Muscle layer of duodenum (tissue), 2 donors: ENCODE data around the gene ZNF627.
"Not testable (repeated sequence)": the region's sequence is repeated elsewhere in the genome, so short reads cannot be mapped to it uniquely, and the experiment has no call there.

Experiments
- H3K27ac ChIP-seq: one replicate; pipeline ENCODE4 v1.7.0; 2013; ENCODE audit warnings: mild to moderate bottlenecking, low read length
- H3K27me3 ChIP-seq: one replicate; pipeline ENCODE4 v1.7.0; 2013; ENCODE audit warnings: low read depth, mild to moderate bottlenecking, control low read depth, low read length
- H3K36me3 ChIP-seq, 2 donors: one replicate each; pipeline ENCODE4 v1.7.0; 2013; ENCODE audit warnings: low read length in 2 of 2, control low read depth in 1 of 2, mild to moderate bottlenecking in 1 of 2; ENCODE audit not compliant: insufficient read depth in 2 of 2, control insufficient read depth in 1 of 2
- H3K4me1 ChIP-seq, 2 donors: one replicate each; pipeline ENCODE4 v1.7.0; 2013; ENCODE audit warnings: low read length in 2 of 2, mild to moderate bottlenecking in 2 of 2, control low read depth in 1 of 2, moderate library complexity in 1 of 2; ENCODE audit not compliant: insufficient read depth in 2 of 2, control insufficient read depth in 1 of 2
- H3K4me3 ChIP-seq, 2 donors: one replicate each; pipeline ENCODE4 v1.7.0; 2013; ENCODE audit warnings: low read length in 2 of 2, low read depth in 1 of 2, mild to moderate bottlenecking in 1 of 2
- H3K9me3 ChIP-seq, 2 donors: one replicate each; pipeline ENCODE4 v1.7.0; 2013; ENCODE audit warnings: low read length in 2 of 2, control low read depth in 1 of 2, mild to moderate bottlenecking in 1 of 2; ENCODE audit not compliant: control insufficient read depth in 1 of 2
- donor health status: healthy.

ZNF627 gene

GRCh38 chr19:11598746-11599145, 1.5 kb downstream of the ZNF627 start:
- H3K4me1 ChIP-seq: peaks cover 3 to 14% of the 10 kb centered on the region in 2 donors
- H3K36me3 ChIP-seq: no peaks in the 10 kb centered on the region
- no peaks in the 10 kb centered on the region for H3K27me3 ChIP-seq
- H3K9me3 ChIP-seq: no peaks in the 10 kb centered on the region
- H3K4me3 ChIP-seq: peak overlapping the region; percentile 0 to 91
- no peak overlapping the region for H3K27ac ChIP-seq

GRCh38 chr19:11599704-11600103, 2.4 kb downstream of the ZNF627 start:
- H3K4me1 ChIP-seq: peaks cover 3 to 14% of the 10 kb centered on the region in 2 donors
- not testable (repeated sequence) for H3K4me3 ChIP-seq, H3K27ac ChIP-seq, H3K36me3 ChIP-seq, H3K27me3 ChIP-seq, H3K9me3 ChIP-seq

GRCh38 chr19:11606484-11606883, 9.2 kb downstream of the ZNF627 start:
- H3K4me1 ChIP-seq: no peaks in the 10 kb centered on the region
- no peak overlapping the region for H3K4me3 ChIP-seq
- no peaks in the 10 kb centered on the region for H3K27me3 ChIP-seq
- H3K36me3 ChIP-seq: peaks cover 6 to 10% of the 10 kb centered on the region in 2 donors
- no peak overlapping the region for H3K27ac ChIP-seq
- no peaks in the 10 kb centered on the region for H3K9me3 ChIP-seq

- Histone ChIP-seq H3K4me1 (no peaks in the 10 kb centered on the region), H3K36me3 (peaks cover 3 to 29% of the 10 kb centered on the region in 2 donors), H3K27me3 (no peaks in the 10 kb centered on the region), H3K27ac (no peak overlapping the region), H3K9me3 (peaks cover under 1 to 2% of the 10 kb centered on the region in 2 donors), H3K4me3 (no peak overlapping the region)
Observed at GRCh38 chr19:11611730-11612129, 14.4 kb downstream of the ZNF627 start.

GRCh38 chr19:11612816-11613511, 15.7 kb downstream of the ZNF627 start:
- no peaks in the 10 kb centered on the region for H3K4me1 ChIP-seq
- no peaks in the 10 kb centered on the region for H3K27me3 ChIP-seq
- H3K9me3 ChIP-seq: peaks cover 13 to 15% of the 10 kb centered on the region in 2 donors
- H3K27ac ChIP-seq: no peak overlapping the region
- H3K4me3 ChIP-seq: no peak overlapping the region
- peaks cover 15 to 38% of the 10 kb centered on the region in 2 donors for H3K36me3 ChIP-seq

- Histone ChIP-seq H3K36me3 (peaks cover 34 to 68% of the 10 kb centered on the region in 2 donors), H3K9me3 (peaks cover 17 to 19% of the 10 kb centered on the region in 2 donors), H3K27me3 (no peaks in the 10 kb centered on the region), H3K4me3 (peak overlapping the region in 1 of 2 donors; percentile 26), H3K27ac (no peak overlapping the region), H3K4me1 (no peaks in the 10 kb centered on the region)
Observed at GRCh38 chr19:11617180-11618062, 20.1 kb downstream of the ZNF627 start.

- Histone ChIP-seq H3K36me3 (peaks cover 34 to 52% of the 10 kb centered on the region in 2 donors), H3K27me3 (no peaks in the 10 kb centered on the region), H3K9me3 (peaks cover 17 to 19% of the 10 kb centered on the region in 2 donors)
Observed at GRCh38 chr19:11620553-11620952, 23.3 kb downstream of the ZNF627 start.

GRCh38 chr19:11622401-11622800, 25.1 kb downstream of the ZNF627 start:
- H3K4me3 ChIP-seq, H3K27ac ChIP-seq, H3K4me1 ChIP-seq, H3K27me3 ChIP-seq, H3K9me3 ChIP-seq: not testable (repeated sequence)
- peaks cover 25 to 36% of the 10 kb centered on the region in 2 donors for H3K36me3 ChIP-seq

More at GRCh38 chr19:11620553-11620952, 23.3 kb downstream of the ZNF627 start:
- Histone ChIP-seq H3K4me3 (no peak overlapping the region), H3K4me1 (peaks cover 0 to 5% of the 10 kb centered on the region in 2 donors), H3K27ac (no peak overlapping the region)

GRCh38 chr19:11624069-11624463, 26.8 kb downstream of the ZNF627 start:
- H3K36me3 ChIP-seq: peaks cover 14 to 20% of the 10 kb centered on the region in 2 donors
- H3K27me3 ChIP-seq: no peaks in the 10 kb centered on the region
- no peaks in the 10 kb centered on the region for H3K9me3 ChIP-seq
- H3K4me1 ChIP-seq: peaks cover 0 to 5% of the 10 kb centered on the region in 2 donors
- no peak overlapping the region for H3K27ac ChIP-seq
- H3K4me3 ChIP-seq: peak overlapping the region in 1 of 2 donors; percentile 62

GRCh38 chr19:11626252-11626651, 29.0 kb downstream of the ZNF627 start:
- Histone ChIP-seq H3K27me3 (no peaks in the 10 kb centered on the region), H3K27ac (no peak overlapping the region), H3K9me3 (no peaks in the 10 kb centered on the region), H3K4me3 (no peak overlapping the region), H3K4me1 (peaks cover 0 to 5% of the 10 kb centered on the region in 2 donors), H3K36me3 (no peaks in the 10 kb centered on the region)

- no peak overlapping the region for H3K27ac ChIP-seq
- H3K27me3 ChIP-seq: no peaks in the 10 kb centered on the region
- H3K36me3 ChIP-seq: no peaks in the 10 kb centered on the region
- no peak overlapping the region for H3K4me3 ChIP-seq
- no peaks in the 10 kb centered on the region for H3K4me1 ChIP-seq
- H3K9me3 ChIP-seq: no peaks in the 10 kb centered on the region
Observed at GRCh38 chr19:11633223-11633622, 35.9 kb downstream of the ZNF627 start.
